ENCODE measurements around the gene MZT2B.
"Not testable (repeated sequence)": the region's sequence is repeated elsewhere in the genome, so short reads cannot be mapped to it uniquely, and the experiment has no call there.

DNA sequence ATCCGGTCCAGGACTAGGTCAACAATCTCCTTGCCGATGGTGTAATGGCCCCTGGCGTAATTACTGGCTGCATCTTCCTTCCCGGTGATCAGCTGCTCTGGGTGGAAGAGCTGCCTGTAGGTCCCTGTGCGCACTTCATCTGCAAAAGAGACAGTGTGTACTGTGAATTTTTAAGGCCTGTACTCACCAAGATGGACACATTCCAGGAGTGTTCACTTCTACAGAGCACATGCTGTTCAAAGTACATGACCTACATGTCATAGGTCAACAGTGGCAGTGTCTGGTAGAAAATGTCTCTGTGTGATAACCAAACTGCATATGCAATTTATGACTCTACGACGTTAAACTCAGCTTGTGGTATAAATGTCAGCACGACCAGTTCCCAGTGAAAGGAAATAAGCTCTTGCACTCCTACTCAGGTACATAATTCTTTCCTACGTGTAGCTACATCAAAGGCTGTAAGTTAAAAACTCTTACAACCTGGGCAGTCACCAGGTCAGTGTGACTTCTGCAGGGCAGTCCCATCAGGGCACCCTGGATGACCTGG, 13.1 kb downstream of the MZT2B start:
- TF ChIP-seq, protein P1, sequence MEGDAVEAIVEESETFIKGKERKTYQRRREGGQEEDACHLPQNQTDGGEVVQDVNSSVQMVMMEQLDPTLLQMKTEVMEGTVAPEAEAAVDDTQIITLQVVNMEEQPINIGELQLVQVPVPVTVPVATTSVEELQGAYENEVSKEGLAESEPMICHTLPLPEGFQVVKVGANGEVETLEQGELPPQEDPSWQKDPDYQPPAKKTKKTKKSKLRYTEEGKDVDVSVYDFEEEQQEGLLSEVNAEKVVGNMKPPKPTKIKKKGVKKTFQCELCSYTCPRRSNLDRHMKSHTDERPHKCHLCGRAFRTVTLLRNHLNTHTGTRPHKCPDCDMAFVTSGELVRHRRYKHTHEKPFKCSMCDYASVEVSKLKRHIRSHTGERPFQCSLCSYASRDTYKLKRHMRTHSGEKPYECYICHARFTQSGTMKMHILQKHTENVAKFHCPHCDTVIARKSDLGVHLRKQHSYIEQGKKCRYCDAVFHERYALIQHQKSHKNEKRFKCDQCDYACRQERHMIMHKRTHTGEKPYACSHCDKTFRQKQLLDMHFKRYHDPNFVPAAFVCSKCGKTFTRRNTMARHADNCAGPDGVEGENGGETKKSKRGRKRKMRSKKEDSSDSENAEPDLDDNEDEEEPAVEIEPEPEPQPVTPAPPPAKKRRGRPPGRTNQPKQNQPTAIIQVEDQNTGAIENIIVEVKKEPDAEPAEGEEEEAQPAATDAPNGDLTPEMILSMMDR (IDR thresholded peaks at IDR 0.05), result not testable (repeated sequence)
- TF ChIP-seq TAF1 (IDR thresholded peaks at IDR 0.05; ENCODE audit: borderline replicate concordance, low read depth, low read length); POLR2AphosphoS5 (IDR thresholded peaks at IDR 0.05; ENCODE audit: low read depth, low read length); EP300 (IDR thresholded peaks at IDR 0.05; ENCODE audit: borderline replicate concordance in 1 of 2, low read depth in 1 of 2, low read length in 1 of 2); MXI1 (IDR thresholded peaks at IDR 0.05; ENCODE audit: low read depth, low read length): not testable (repeated sequence)

Data from SK-N-SH (cell line).